ENCODE measurements around the gene PAX9.

DNA sequence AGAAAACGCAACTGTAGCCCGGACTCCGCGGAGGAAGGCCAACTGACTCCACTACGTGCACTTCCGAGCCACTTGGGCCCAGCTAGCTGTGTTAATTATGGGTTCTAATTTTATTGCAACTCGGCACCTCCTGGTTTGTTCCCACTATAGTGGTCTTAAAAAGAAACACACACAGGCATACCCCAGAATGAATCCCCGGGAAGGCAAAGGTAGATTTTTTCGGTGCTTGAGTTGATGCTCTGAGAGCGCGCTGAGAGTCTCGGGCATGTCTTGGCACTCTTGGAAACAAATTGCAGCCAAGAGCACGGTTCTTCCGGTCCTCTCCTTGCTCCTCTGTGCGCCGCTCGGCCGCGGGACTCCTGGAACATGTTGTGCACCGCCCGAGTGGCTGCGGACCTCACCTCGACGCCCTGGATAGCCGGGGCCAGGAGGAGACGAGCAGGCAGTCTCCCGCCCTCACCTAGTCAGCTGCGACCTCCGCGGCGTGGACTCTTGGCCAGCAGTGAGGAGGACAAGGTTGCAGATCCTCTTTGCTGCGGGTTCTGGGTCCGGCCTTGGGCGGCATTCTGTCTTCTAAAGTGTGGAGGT is 6.8 kb upstream of the PAX9 start:
- TF ChIP-seq, protein P1, sequence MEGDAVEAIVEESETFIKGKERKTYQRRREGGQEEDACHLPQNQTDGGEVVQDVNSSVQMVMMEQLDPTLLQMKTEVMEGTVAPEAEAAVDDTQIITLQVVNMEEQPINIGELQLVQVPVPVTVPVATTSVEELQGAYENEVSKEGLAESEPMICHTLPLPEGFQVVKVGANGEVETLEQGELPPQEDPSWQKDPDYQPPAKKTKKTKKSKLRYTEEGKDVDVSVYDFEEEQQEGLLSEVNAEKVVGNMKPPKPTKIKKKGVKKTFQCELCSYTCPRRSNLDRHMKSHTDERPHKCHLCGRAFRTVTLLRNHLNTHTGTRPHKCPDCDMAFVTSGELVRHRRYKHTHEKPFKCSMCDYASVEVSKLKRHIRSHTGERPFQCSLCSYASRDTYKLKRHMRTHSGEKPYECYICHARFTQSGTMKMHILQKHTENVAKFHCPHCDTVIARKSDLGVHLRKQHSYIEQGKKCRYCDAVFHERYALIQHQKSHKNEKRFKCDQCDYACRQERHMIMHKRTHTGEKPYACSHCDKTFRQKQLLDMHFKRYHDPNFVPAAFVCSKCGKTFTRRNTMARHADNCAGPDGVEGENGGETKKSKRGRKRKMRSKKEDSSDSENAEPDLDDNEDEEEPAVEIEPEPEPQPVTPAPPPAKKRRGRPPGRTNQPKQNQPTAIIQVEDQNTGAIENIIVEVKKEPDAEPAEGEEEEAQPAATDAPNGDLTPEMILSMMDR (conservative IDR thresholded peaks at IDR 0.05 in 1 of 2, IDR thresholded peaks at IDR 0.05 in 1 of 2; ENCODE audit: extremely low read depth in 1 of 2, insufficient read depth in 1 of 2, low read depth in 1 of 2, low read length in 2 of 2) = no peak
- peak; percentile 87 for TF ChIP-seq EZH2 (IDR thresholded peaks at IDR 0.05; ENCODE audit: borderline replicate concordance, low read length)
